HepG2 (cell line): ENCODE data around the gene ARHGAP5. TPM values are rescaled to one million over a fixed set of nuclear protein-coding genes. Genes with fewer than 3 reads are reported as not detected.
A peak's percentile ranks its signal among the peaks of the same experiment; 100 is the strongest.

Source experiments
- ATF4 ChIP-seq, 2 experiments: fragments of 450-650 bp in 1 of 2; sonication (generic) in 1 of 2; formaldehyde crosslinking; IDR thresholded peaks; 2 replicates each; pipeline versions ENCODE4 v1.5.0 to v1.8.0; 2020 to 2022; ENCODE audit warnings: mild to moderate bottlenecking in 1 of 2, missing genetic modification reagents in 1 of 2
- BRCA1 ChIP-seq: sonication (generic); formaldehyde crosslinking; IDR thresholded peaks from 2 replicates; pipeline ENCODE4 v1.4.0; 2020; ENCODE audit warnings: missing genetic modification reagents
- CBX5 ChIP-seq: sonication (generic); formaldehyde crosslinking; IDR thresholded peaks from 2 replicates; pipeline ENCODE4 v1.4.0; 2020; ENCODE audit warnings: missing genetic modification reagents, borderline replicate concordance
- DBP ChIP-seq: sonication (generic); formaldehyde crosslinking; IDR thresholded peaks from 2 replicates; pipeline ENCODE4 v1.4.0; 2020; ENCODE audit warnings: missing genetic modification reagents; ENCODE audit errors: not compliant biosample characterization
- FOXA1 ChIP-seq, 2 experiments: fragments of 450-650 bp in 1 of 2; sonication (generic) in 1 of 2; formaldehyde crosslinking in 1 of 2; IDR thresholded peaks; 2 replicates each; pipeline versions ENCODE4 v1.4.0 to v1.6.1; 2016 to 2020; ENCODE audit warnings: missing genetic modification reagents in 1 of 2
- FOXA3 ChIP-seq: IDR thresholded peaks from 2 replicates; pipeline ENCODE4 v1.6.1; 2016; ENCODE audit warnings: missing genetic modification reagents, missing compliant biosample characterization
- FOXM1 ChIP-seq: sonication (generic); formaldehyde crosslinking; IDR thresholded peaks from 2 replicates; pipeline ENCODE4 v1.5.0; 2020; ENCODE audit warnings: missing genetic modification reagents
- GABPB1 ChIP-seq: IDR thresholded peaks from 2 replicates; pipeline ENCODE4 v1.6.1; 2016; ENCODE audit warnings: mild to moderate bottlenecking, missing genetic modification reagents, moderate library complexity, missing compliant biosample characterization
- HDAC6 ChIP-seq: fragments of 200-600 bp; sonication (generic); IDR thresholded peaks from 2 replicates; pipeline ENCODE4 v1.7.0; 2017; ENCODE audit warnings: mild to moderate bottlenecking, antibody characterized with exemption, low read length, low read depth
- KAT8 ChIP-seq: IDR thresholded peaks from 2 replicates; pipeline ENCODE4 v1.6.1; 2016; ENCODE audit warnings: missing genetic modification reagents, missing compliant biosample characterization
- MTA1 ChIP-seq: sonication (generic); formaldehyde crosslinking; IDR thresholded peaks from 2 replicates; pipeline ENCODE4 v1.4.0; 2020; ENCODE audit warnings: missing genetic modification reagents, mild to moderate bottlenecking, borderline replicate concordance
- MXI1 ChIP-seq: IDR thresholded peaks from 3 replicates; pipeline ENCODE4 v1.6.1; 2012; ENCODE audit warnings: low read depth, low read length, inconsistent platforms, borderline replicate concordance
- SATB2 ChIP-seq: sonication (generic); formaldehyde crosslinking; IDR thresholded peaks from 2 replicates; pipeline ENCODE4 v1.5.0; 2020; ENCODE audit warnings: missing genetic modification reagents
- SMARCC2 ChIP-seq: fragments of 450-650 bp; IDR thresholded peaks from 2 replicates; pipeline ENCODE4 v1.6.1; 2017; ENCODE audit warnings: antibody characterized with exemption, mild to moderate bottlenecking
- SNAPC5 ChIP-seq: sonication (generic); formaldehyde crosslinking; IDR thresholded peaks from 2 replicates; pipeline ENCODE4 v1.8.1; 2023; ENCODE audit warnings: mild to moderate bottlenecking, missing genetic modification reagents, borderline replicate concordance
- SPEN ChIP-seq: sonication (generic); formaldehyde crosslinking; IDR thresholded peaks from 2 replicates; pipeline ENCODE4 v1.5.1; 2020; ENCODE audit warnings: low read depth, mild to moderate bottlenecking, missing genetic modification reagents
- TFE3 ChIP-seq: IDR thresholded peaks from 2 replicates; pipeline ENCODE4 v1.6.1; 2016
- TP53 ChIP-seq: sonication (generic); formaldehyde crosslinking; conservative IDR thresholded peaks from 2 replicates; pipeline ENCODE4 v1.4.0; 2020; ENCODE audit warnings: missing genetic modification reagents
- ZFX ChIP-seq: sonication (generic); formaldehyde crosslinking; IDR thresholded peaks from 2 replicates; pipeline ENCODE4 v1.4.0; 2020; ENCODE audit warnings: mild to moderate bottlenecking, low read depth, missing genetic modification reagents, moderate library complexity
- ZFYVE20 ChIP-seq: sonication (generic); formaldehyde crosslinking; IDR thresholded peaks from 2 replicates; pipeline ENCODE4 v1.8.0; 2023; ENCODE audit warnings: low read depth, mild to moderate bottlenecking, moderate library complexity, missing genetic modification reagents, borderline replicate concordance
- ZNF20 ChIP-seq: sonication (generic); formaldehyde crosslinking; IDR thresholded peaks from 2 replicates; pipeline ENCODE4 v1.4.0; 2020; ENCODE audit warnings: mild to moderate bottlenecking, moderate library complexity, missing genetic modification reagents
- ZNF691 ChIP-seq: sonication (generic); formaldehyde crosslinking; IDR thresholded peaks from 2 replicates; pipeline ENCODE4 v1.4.0; 2020; ENCODE audit warnings: missing genetic modification reagents, low read depth, mild to moderate bottlenecking, borderline replicate concordance
- polyA plus RNA-seq, 8 experiments: library from polyadenylated mRNA; depleted of rRNA in 3 of 8; stranded (reverse) in 7 of 8; unstranded in 1 of 8; fragments of >200 nt; fragmentation: Illumina TruSeq in 4 of 8; extraction: Trizol in 4 of 8; gene quantifications; 2 replicates each; pipeline versions ENCODE4 v1.2.1 to v1.2.3, GENCODE V29; 2011 to 2016; ENCODE audit warnings: low read depth in 4 of 8, missing spikeins in 1 of 8, mixed read lengths in 1 of 8; ENCODE audit not compliant: insufficient read depth in 1 of 8
- total RNA-seq, 5 experiments: library from RNA; depleted of rRNA; stranded (reverse); fragments of >200 nt; fragmentation: Illumina TruSeq; extraction: Trizol; gene quantifications; 2 replicates each; pipeline ENCODE4 v1.2.3, GENCODE V29; 2016; ENCODE audit warnings: low read depth in 1 of 5

ARHGAP5 gene
- total and polyA plus RNA-seq, 2 of the 13 experiments (the other 11 are each of a cell fraction or from before 2014, with no cell fraction given), result 33.7 to 144 TPM

- TF ChIP-seq DBP (no peak), SNAPC5 (peak; percentile 100), SPEN (CRISPR knock-in tag) (peak; percentile 94), FOXA1 (IDR thresholded peaks at IDR 0.05) (no peak), FOXA1 (CRISPR knock-in tag; IDR thresholded peaks at IDR 0.05) (no peak; the same call in none of the 2 replicates), FOXA3 (peak; percentile 48), ZFX (peak; percentile 84), TFE3 (no peak), SMARCC2 (no peak), SATB2 (CRISPR knock-in tag) (peak; percentile 81; the same call in 1 of the 2 replicates), BRCA1 (CRISPR knock-in tag) (peak; percentile 80), ATF4 (CRISPR knock-in tag; IDR thresholded peaks at IDR 0.05) (no peak; a peak in 1 of 4 replicates), ZNF691 (CRISPR knock-in tag) (peak; percentile 79), KAT8 (CRISPR knock-in tag) (peak; percentile 78; the same call in 1 of the 2 replicates), ZFYVE20 (CRISPR knock-in tag) (0 out of 2 replicates have a peak, but pooled peaks have one; percentile 23), CBX5 (CRISPR knock-in tag) (peak; percentile 64; the same call in 1 of the 2 replicates), TP53 (peak; percentile 93; the same call in 1 of the 2 replicates), ZNF20 (peak; percentile 66), MXI1 (peak; percentile 95; the same call in 1 of the 3 replicates), GABPB1 (peak; percentile 89), HDAC6 (no peak), MTA1 (CRISPR knock-in tag) (peak; percentile 81), FOXM1 (CRISPR knock-in tag) (no peak)
Observed at GRCh38 chr14:32202998-32203882, 126.1 kb downstream of the ARHGAP5 start, which contains the start of gene RNU6-8 (continued).
